Measurements from ENCODE around the gene RAB40B. TPM values are rescaled to one million over a fixed set of nuclear protein-coding genes. Genes with fewer than 3 reads are reported as not detected.

The RAB40B gene
- total and polyA plus RNA-seq, 2 of the 4 experiments (the other 2 are of a cell fraction): 14.9 to 20.0 TPM

GRCh38 chr17:82709024-82709675 lies 10.7 kb upstream of the RAB40B start:
- no peak for TF ChIP-seq FOS (IDR thresholded peaks at IDR 0.05; ENCODE audit: low read depth, low read length)
- TF ChIP-seq BHLHE40 (IDR thresholded peaks at IDR 0.05; ENCODE audit: low read depth, low read length): no peak
- TF ChIP-seq RFX5 (IDR thresholded peaks at IDR 0.05; ENCODE audit: low read depth, low read length): no peak
- TF ChIP-seq RCOR1 (IDR thresholded peaks at IDR 0.05; ENCODE audit: insufficient replicate concordance, low read length): no peak
- TF ChIP-seq CHD1 (IDR thresholded peaks at IDR 0.05; ENCODE audit: low read depth, low read length): no peak
- TF ChIP-seq MXI1 (IDR thresholded peaks at IDR 0.05; ENCODE audit: borderline replicate concordance, low read depth, low read length): no peak
- no peak for TF ChIP-seq USF2 (IDR thresholded peaks at IDR 0.05; ENCODE audit: low read depth, low read length)
- TF ChIP-seq NFE2L2 (IDR thresholded peaks at IDR 0.05; ENCODE audit: low read depth, low read length): no peak
- TF ChIP-seq CEBPB (IDR thresholded peaks at IDR 0.05; ENCODE audit: low read depth, low read length): no peak
- no peak for TF ChIP-seq CTCF (conservative IDR thresholded peaks at IDR 0.05; ENCODE audit: low read depth, low read length)
- TF ChIP-seq RAD21 (IDR thresholded peaks at IDR 0.05; ENCODE audit: low read length): no peak
- TF ChIP-seq MAFK (IDR thresholded peaks at IDR 0.05; ENCODE audit: low read depth, low read length): no peak
- Histone ChIP-seq H2AFZ (replicated peaks; ENCODE audit: low read length, poor library complexity) (no peak overlapping the region), H4K91ac (ENCODE audit: insufficient read depth, low read depth, low read length) (no peak overlapping the region), H4K20me1 (ENCODE audit: insufficient read depth, low read length) (no peaks in the 10 kb centered on the region), H4K8ac (ENCODE audit: low read depth in 2 of 2, low read length in 2 of 2) (no peak overlapping the region), H3K4me1 (ENCODE audit: control insufficient read depth, insufficient read depth, low read length) (no peaks in the 10 kb centered on the region), H2BK5ac (ENCODE audit: low read depth, low read length, poor library complexity, severe bottlenecking) (no peak overlapping the region), H3K18ac (ENCODE audit: low read depth, low read length) (no peak overlapping the region), H3K9ac (ENCODE audit: low read depth, low read length) (no peak overlapping the region), H4K5ac (ENCODE audit: low read depth, low read length) (no peak overlapping the region), H3K36me3 (ENCODE audit: control insufficient read depth, insufficient read depth, low read length) (no peaks in the 10 kb centered on the region), H2BK120ac (ENCODE audit: low read depth, low read length) (no peak overlapping the region), H3K4me2 (ENCODE audit: low read depth, low read length) (no peak overlapping the region), H2BK15ac (ENCODE audit: low read depth, low read length) (no peak overlapping the region), H3K9me3 (ENCODE audit: control insufficient read depth, insufficient read depth, low read length) (no peaks in the 10 kb centered on the region), H3K27ac (ENCODE audit: insufficient read depth, low read length) (no peak overlapping the region), H3K14ac (replicated peaks; ENCODE audit: low read depth, low read length) (no peak overlapping the region), H3K79me1 (ENCODE audit: low read depth in 1 of 2, low read length in 2 of 2) (no peaks in the 10 kb centered on the region), H3K56ac (ENCODE audit: extremely low read depth, insufficient read depth, low read length) (no peak overlapping the region), H3K4ac (ENCODE audit: low read depth, low read length) (no peak overlapping the region), H3K27me3 (ENCODE audit: control insufficient read depth, insufficient read depth, low read length) (peaks cover 17% of the 10 kb centered on the region; the same call in 1 of the 2 replicates), H3K9me1 (ENCODE audit: insufficient read depth, low read length) (no peaks in the 10 kb centered on the region), H3K23ac (ENCODE audit: low read depth, low read length) (no peak overlapping the region), H3K4me3 (ENCODE audit: insufficient read depth, low read depth, low read length) (no peak overlapping the region), H2AK5ac (ENCODE audit: low read depth, low read length) (no peak overlapping the region), H2BK20ac (ENCODE audit: low read depth, low read length) (no peak overlapping the region), H2AK9ac (replicated peaks; ENCODE audit: low read depth, low read length, poor library complexity) (no peak overlapping the region)
- intact Hi-C loops (cut with micrococcal nuclease): no loop called here
- no peak for DNase-seq
- dilution Hi-C loops (cut with HindIII; ENCODE audit: low sequenced_read_pairs, unreplicated experiment): no loop called here
- in situ Hi-C loops (cut with MboI; ENCODE audit: low sequenced_read_pairs): no loop called here
- POLR2A ChIA-PET (ENCODE audit: unreplicated experiment): no interaction called here
- CTCF ChIA-PET: no interaction called here
- ATAC-seq (ENCODE audit: low read depth): no peak
- no TSS peak for BruUV-seq (replicated peaks)
- no CpG with 5 or more reads among the region's 9 CpGs for WGBS, 2 experiments (ENCODE audit: extremely low coverage in 2 of 2, insufficient read length in 1 of 2)
